CD4-positive, alpha-beta T cell treated with Interleukin-21 for 1 hour (primary cell): Measurements from ENCODE around the gene ADAM12.

ENCODE experiments used
- DNase-seq: peaks from one replicate; pipeline ENCODE4 v3.0.0-alpha.2; 2020

ADAM12 gene

GRCh38 chr10:126170776-126171175, 217.5 kb downstream of the ADAM12 start:
- no peak for DNase-seq

DNA sequence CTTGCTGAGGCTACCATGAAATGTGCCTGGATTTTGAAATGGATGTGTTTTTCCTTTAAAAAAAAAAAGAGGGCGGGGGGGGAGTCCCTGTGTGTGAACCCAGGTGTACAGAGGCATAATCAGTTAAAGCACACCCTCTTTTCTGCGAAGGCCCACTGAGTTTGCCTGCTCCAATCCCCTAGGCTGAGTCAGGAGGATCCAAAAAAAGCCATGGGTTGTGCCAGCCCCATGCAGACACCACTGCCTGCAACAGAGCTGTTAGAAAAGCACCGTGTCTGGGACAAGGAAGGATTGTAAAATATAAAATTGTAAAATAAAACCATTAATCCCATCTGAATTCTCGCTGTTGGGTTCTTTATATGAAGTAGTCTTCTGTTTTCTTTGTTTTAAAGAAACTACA, 217.9 kb downstream of the ADAM12 start:
- no peak for DNase-seq

DNA sequence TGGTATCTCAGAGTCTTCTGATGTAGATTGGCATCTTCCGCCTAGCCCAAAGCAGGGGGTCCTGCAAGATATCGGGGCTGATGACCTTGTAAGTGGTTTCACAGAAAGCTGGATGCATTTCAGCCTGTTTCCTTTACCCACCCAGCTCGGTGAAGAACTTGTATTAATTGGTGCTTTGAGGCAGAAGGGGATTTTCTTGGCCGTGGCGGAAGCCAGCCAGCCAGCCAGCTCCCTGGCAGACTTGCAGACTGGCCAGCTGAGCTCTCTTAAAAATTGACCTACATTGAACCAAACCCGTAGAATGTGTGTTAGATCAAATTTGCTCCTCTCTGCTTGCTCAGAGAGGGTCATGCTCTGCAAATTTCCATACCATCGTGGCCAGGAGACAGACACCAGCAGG, 218.4 kb downstream of the ADAM12 start:
- no peak for DNase-seq

DNA sequence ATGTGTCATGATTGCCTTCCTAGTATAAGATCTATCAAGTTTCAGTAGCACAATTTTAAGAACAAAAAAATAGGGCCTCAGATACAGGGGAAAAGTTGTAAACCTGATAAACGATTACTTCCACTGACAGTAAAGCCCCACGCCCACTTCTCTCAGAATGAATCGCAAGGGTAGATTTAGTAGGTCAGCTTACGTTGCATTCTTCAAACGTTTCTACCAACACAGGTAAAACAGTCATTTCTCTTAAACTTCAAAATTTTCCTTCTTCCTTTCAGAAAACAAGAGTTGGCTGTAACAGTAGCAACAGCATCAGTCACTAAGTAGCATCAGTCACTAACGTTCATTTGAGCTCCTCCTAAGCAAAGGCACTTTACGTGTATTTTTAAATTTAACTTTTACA, 221.5 kb downstream of the ADAM12 start:
- no peak for DNase-seq

GRCh38 chr10:126165874-126166273, 222.4 kb downstream of the ADAM12 start:
- no peak for DNase-seq

DNA sequence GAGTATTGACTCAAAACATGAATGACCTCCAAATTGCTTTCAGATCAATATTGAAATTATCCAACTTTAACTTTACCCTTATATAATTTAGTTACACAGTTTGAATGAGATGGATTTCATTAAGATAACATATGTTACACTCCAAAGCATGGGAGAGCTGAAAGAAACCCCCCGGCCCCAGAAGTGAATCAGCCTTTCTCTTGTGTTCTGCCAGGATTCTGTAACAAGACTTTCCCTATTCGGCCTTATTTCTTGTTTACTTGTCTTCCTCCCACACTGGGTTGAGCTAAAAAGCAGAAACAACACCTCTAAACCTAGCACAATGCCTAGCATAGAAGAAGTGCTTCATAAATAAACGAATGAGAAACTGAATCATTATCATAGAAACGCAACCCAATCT, 224.8 kb downstream of the ADAM12 start:
- DNase-seq = no peak

DNA sequence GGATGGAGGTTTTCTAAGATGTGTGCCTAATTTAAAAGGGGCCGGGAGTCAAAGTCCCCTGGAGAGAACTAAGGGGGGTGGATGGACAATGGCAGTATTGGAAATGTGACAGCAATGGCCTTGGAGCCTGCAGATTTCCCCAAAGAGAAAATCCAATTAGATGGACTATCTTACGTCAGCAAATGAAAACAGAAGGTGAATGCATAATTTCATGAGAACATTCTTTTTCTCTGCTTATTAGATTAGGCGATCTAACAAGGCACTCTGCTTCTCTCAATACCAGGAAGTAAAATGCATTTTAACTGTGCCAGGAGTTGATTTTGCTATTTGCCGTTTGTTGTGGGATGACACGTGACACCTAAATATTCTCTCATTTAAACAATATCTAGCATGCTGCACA, 226.6 kb downstream of the ADAM12 start:
- no peak for DNase-seq

DNA sequence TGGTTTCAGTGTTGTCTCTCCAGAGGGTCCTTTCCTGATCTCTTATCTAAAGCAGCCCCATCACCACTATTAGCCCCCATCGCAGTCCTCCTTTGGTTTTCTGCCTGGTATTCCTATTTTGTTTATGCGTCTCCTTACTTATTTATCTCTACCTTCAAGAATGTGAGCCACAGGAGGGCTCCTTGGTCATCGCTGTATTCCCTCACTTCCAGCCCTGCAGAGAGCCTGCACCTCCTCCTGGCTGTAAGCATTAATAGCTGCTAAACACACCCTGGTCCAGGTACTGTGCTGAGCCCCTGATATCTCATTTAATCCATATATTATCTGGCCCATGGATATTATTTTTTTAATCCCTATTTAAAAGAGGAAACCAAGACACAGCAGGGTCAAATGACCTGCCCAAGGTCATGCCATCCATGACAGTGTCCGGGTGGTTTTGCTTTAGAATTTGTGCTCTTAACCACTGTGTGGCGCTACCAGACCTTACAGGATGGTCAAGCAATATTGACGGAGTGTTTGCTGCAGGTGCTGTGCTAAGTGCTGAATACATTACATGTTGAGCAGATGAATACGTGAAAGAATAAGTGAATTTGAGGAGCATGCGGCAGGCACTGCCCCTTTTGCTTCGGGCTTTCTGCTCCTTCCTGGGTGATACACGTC, 227.2 kb downstream of the ADAM12 start:
- DNase-seq = no peak

DNA sequence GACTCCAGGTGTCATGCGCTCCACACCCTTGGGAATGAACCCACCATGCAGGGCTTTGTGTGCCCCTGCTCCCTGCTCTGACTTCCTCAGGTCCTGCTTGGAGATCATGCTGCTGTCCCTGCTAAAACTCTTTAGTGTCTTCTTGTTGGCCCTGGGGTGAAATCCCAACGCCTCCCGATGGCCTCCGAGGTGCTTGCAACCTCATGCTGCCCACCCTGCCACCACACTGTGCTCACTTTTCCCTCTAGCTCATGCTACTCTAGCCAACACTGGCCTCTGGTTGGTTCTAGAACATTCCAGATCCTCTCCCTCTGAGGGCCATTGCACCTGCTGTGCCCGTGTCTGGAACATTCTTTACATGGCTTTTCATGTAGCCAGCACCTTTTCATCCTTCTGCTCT, 227.7 kb downstream of the ADAM12 start:
- no peak for DNase-seq

DNA sequence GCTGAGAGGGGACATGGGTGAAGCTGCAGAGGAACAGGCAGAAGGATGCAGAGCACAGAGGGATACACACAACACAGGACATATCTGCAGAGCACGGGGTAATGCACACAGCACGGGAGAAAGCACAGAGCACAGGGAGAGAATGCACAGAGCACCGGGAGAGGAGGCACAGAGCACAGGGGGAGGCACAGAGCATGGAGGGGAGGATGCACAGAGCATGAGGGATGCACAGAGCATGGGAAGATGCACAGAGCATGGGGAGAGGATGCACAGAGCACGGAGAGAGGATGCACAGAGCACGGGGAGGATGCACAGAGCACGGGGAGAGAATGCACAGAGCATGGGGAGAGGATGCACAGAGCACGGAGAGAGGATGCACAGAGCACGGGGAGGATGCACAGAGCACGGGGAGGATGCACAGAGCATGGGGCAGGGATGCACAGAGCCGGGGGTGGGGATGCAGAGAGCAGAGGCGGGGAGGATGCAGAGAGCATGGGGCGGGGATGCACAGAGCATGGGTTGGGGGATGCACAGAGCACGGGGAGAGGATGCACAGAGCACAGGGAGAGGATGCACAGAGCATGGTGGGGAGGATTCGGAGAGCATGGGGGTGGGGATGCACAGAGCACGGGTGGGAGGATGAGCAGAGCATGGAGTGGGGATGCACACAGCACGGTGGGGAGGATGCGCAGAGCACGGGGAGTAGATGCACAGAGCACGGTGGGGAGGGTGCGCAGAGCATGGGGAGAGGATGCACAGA, 230.0 kb downstream of the ADAM12 start:
- DNase-seq = no peak

- no peak for DNase-seq
Observed at GRCh38 chr10:126157189-126157588, 231.1 kb downstream of the ADAM12 start.

- DNase-seq = no peak
Observed at GRCh38 chr10:126156503-126156902, 231.8 kb downstream of the ADAM12 start.

DNA sequence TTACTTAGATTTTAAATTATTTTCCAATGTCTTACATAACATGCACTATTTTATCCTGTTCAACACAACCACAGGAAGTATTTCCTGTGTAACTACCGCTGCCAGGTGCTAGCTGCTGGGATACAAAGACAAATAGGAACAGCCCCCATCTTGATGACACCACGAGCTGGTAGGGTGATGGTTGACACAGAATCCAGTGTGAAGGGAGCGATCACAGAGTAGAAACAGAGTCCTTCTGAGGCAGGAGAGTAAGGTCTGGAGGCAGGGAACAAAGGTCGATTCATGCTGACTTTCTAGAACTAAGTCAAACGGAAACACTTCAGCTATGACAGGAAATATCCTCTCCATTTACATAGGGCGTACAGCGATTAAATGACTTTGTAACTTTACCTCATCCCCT, 232.3 kb downstream of the ADAM12 start:
- no peak for DNase-seq

DNA sequence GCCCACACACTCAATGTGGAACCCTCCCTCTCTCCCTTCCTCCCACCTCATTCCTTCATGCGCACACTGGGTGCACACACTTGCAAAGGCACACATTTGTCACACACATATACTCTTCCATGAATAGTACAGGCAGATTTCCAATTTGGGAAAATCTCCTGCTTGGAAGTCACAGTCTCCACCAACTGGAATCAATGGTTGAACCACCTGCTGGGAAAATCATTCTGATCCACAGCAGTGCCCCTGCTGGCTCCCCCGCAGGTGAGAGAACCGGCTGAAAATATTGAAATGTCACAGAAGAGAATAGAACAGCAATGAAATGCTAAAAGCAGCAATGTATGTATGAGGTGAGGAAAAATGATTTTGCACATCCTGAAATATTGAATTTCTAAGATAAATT, 232.7 kb downstream of the ADAM12 start:
- no peak for DNase-seq

- no peak for DNase-seq
Observed at GRCh38 chr10:126153711-126154628, 234.3 kb downstream of the ADAM12 start.

GRCh38 chr10:126147866-126148587, 240.2 kb downstream of the ADAM12 start:
- DNase-seq = no peak

DNA sequence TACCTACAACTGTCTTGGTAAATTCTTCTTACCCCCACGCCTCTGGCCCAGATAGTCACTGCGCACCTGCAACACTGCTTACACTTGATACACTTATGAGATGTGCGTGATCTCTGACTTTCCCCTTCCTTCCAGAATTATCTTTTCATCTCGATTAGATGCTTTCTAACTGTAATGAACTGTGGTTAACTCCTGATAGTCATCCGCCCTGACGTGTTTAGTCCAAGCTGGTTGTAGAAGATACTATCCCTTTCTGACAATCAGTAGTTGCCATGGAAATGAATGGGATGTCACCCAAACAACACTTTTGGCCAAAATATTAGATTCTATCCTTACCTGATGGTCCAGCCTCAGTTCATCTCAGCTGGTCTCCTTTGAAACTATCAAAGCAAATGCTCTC, 241.5 kb downstream of the ADAM12 start:
- DNase-seq = no peak

GRCh38 chr10:126143117-126143516, 245.2 kb downstream of the ADAM12 start:
- no peak for DNase-seq

DNA sequence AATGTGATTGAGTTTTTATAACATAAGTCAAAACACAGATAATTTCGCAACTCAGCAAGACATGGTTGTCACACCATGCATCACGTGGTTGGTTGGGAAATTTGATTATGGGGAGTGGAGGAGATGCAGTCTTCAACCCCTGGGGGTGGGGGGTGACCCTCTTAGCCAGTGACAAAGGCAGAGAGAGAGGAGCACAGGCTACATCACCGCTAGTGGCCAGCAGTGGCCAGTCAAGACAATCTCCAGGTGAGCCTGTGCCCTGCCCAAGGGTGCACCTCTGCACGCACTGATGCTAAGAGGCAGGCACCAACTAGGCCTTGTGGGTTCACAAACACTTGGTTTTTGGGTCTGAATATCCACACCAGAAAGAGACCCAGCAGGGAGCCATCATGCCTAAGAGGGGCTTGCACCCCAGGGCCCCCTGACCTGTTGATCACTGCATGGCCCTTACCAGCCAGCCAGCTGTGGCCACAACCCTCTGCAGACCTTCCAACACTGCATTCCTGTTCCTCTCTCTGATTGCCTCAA, 247.5 kb downstream of the ADAM12 start:
- no peak for DNase-seq

- no peak for DNase-seq
Observed at GRCh38 chr10:126137562-126138221, 250.6 kb downstream of the ADAM12 start.

DNA sequence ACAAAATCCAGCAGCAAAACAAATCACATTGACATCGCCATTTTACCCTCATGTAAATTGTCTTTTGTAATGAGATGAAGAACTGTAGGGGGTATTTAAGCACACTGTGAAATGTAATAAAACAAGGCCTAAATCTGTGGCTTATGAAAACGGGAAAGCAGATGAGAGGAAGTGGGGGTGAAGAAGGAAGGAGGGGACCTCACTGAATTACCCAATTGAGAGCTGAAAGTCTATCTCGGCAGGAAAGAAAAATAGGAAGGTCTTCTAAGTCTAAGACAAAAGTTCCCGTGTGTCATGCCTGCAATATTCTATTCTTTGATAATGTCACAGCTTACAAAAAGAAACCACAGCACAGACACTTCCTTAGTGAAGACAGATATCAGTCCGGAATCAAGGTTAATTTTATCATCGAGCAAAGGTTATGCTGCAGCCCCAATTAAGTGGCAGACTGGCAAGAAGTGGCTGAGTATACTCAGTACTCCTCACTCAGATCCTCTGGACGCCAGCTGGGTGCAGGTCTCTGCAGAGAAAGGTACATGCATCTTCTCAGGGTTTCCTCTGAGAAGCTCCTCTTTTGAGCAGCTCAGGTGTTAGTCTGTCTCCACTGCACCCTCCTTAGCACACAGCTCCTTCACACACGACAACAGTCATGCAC, 252.2 kb downstream of the ADAM12 start:
- no peak for DNase-seq

- no peak for DNase-seq
Observed at GRCh38 chr10:126135177-126135576, 253.1 kb downstream of the ADAM12 start.
